Lung (tissue), 12 donors: ENCODE measurements around the gene ARHGAP9. TPM values are rescaled to one million over a fixed set of nuclear protein-coding genes. Genes with fewer than 3 reads are reported as not detected.
"Not testable (repeated sequence)": the region's sequence is repeated elsewhere in the genome, so short reads cannot be mapped to it uniquely, and the experiment has no call there.

Experiments used
- ATAC-seq: fragments of 200-7000 bp; cut with Tn5 transposase; one replicate; pipeline ENCODE4 v1.9.1; 2020; ENCODE audit warnings: moderate number of reproducible peaks; ENCODE audit not compliant: insufficient read depth, low FRiP score
- DNase-seq, 3 donors: peaks; one replicate each; pipeline ENCODE4 v3.0.0-alpha.2; 2013 to 2017
- H3K27ac ChIP-seq, 2 donors: one replicate each; pipeline ENCODE4 v1.5.1; 2013; ENCODE audit warnings: mild to moderate bottlenecking in 2 of 2, moderate library complexity in 2 of 2, control low read depth in 1 of 2, inconsistent platforms in 1 of 2, low read depth in 1 of 2, low read length in 1 of 2
- H3K27me3 ChIP-seq, 3 donors: one replicate each; pipeline ENCODE4 v1.5.1; 2013; ENCODE audit warnings: low read length in 2 of 3; ENCODE audit not compliant: control insufficient read depth in 3 of 3, insufficient read depth in 3 of 3
- H3K36me3 ChIP-seq, 4 donors: one replicate each; pipeline ENCODE4 v1.5.1; 2013; ENCODE audit warnings: low read length in 4 of 4, mild to moderate bottlenecking in 1 of 4, moderate library complexity in 1 of 4; ENCODE audit not compliant: control insufficient read depth in 4 of 4, insufficient read depth in 4 of 4
- H3K4me1 ChIP-seq, 5 donors: one replicate each; pipeline ENCODE4 v1.5.1; 2013; ENCODE audit warnings: low read length in 5 of 5, mild to moderate bottlenecking in 2 of 5, moderate library complexity in 1 of 5; ENCODE audit not compliant: control insufficient read depth in 5 of 5, insufficient read depth in 5 of 5
- H3K4me3 ChIP-seq: one replicate; pipeline ENCODE4 v1.5.1; 2013; ENCODE audit warnings: mild to moderate bottlenecking, control low read depth, moderate library complexity
- H3K9ac ChIP-seq, 2 donors: one replicate each; pipeline ENCODE4 v1.5.1; 2013; ENCODE audit warnings: low read length in 2 of 2, control low read depth in 1 of 2; ENCODE audit not compliant: insufficient read depth in 1 of 2
- H3K9me3 ChIP-seq, 4 donors: one replicate each; pipeline ENCODE4 v1.5.1; 2013; ENCODE audit warnings: low read length in 3 of 4, mild to moderate bottlenecking in 1 of 4, moderate library complexity in 1 of 4; ENCODE audit not compliant: control insufficient read depth in 4 of 4, insufficient read depth in 3 of 4
- WGBS, 2 donors: extraction: QIAGEN DNeasy Blood & Tissue Kit; methylation state at CpG; one replicate each; pipeline ENCODE4 v1.1.7; 2013; 5-methylcytosine and 5-hydroxymethylcytosine counted together
- polyA plus RNA-seq, 2 donors: library from polyadenylated mRNA; stranded (reverse); fragments of 200-250 nt; gene quantifications; one replicate each; pipeline ENCODE4 v1.2.1, GENCODE V29; 2013
- total RNA-seq, 2 donors: library from RNA; depleted of rRNA in 1 of 2; stranded (reverse); fragments of >200 nt in 1 of 2; gene quantifications; one replicate each; pipeline ENCODE4 v1.2.1, GENCODE V29; 2014 to 2021
- TF ChIP-seq, protein P1 (sequence below): IDR thresholded peaks from 2 replicates; pipeline ENCODE4 v1.5.1; 2012; ENCODE audit warnings: mild to moderate bottlenecking; ENCODE audit errors: control extremely low read depth, extremely low read depth
- donor health status: control.
- donor health status: control.
- donor health status: Bipolar disorder and iron deficiency.
- donor health status: healthy.
- donor health status: DM: yes; HTN: yes; CAD: no.

Gene ARHGAP9
- total and polyA plus RNA-seq, 4 donors, result 14.7 to 62.1 (median 33.1) TPM

DNA sequence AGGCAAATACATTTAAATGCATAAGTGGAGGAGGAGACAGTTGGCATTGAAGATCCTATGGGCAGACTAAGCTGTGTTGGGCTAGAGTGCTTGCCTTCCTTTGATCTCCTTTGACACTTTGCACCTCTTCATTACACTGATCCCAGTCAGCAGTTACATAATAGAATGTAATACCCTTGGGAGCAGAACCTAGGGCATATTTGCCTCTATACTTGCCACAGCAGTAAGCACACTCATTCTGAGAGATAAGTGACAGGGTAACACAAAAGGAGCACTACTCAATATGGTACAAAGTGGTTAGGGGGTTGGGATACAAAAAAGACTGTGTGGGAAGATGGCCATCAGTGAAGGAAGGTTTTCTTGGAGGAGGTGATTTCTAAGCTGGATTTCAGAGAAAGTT is 17.2 kb upstream of the ARHGAP9 start:
- Histone ChIP-seq H3K27ac (no peak overlapping the region), H3K36me3 (peaks cover 16 to 45% (median 34%) of the 10 kb centered on the region in 4 donors), H3K4me3 (no peak overlapping the region), H3K27me3 (no peaks in the 10 kb centered on the region), H3K9ac (no peak overlapping the region), H3K9me3 (peaks cover 0 to 2% (median 0%) of the 10 kb centered on the region in 4 donors), H3K4me1 (no peaks in the 10 kb centered on the region)
- ATAC-seq (no peak), DNase-seq (no peak)
- TF ChIP-seq, protein P1, sequence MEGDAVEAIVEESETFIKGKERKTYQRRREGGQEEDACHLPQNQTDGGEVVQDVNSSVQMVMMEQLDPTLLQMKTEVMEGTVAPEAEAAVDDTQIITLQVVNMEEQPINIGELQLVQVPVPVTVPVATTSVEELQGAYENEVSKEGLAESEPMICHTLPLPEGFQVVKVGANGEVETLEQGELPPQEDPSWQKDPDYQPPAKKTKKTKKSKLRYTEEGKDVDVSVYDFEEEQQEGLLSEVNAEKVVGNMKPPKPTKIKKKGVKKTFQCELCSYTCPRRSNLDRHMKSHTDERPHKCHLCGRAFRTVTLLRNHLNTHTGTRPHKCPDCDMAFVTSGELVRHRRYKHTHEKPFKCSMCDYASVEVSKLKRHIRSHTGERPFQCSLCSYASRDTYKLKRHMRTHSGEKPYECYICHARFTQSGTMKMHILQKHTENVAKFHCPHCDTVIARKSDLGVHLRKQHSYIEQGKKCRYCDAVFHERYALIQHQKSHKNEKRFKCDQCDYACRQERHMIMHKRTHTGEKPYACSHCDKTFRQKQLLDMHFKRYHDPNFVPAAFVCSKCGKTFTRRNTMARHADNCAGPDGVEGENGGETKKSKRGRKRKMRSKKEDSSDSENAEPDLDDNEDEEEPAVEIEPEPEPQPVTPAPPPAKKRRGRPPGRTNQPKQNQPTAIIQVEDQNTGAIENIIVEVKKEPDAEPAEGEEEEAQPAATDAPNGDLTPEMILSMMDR, result no peak

DNA sequence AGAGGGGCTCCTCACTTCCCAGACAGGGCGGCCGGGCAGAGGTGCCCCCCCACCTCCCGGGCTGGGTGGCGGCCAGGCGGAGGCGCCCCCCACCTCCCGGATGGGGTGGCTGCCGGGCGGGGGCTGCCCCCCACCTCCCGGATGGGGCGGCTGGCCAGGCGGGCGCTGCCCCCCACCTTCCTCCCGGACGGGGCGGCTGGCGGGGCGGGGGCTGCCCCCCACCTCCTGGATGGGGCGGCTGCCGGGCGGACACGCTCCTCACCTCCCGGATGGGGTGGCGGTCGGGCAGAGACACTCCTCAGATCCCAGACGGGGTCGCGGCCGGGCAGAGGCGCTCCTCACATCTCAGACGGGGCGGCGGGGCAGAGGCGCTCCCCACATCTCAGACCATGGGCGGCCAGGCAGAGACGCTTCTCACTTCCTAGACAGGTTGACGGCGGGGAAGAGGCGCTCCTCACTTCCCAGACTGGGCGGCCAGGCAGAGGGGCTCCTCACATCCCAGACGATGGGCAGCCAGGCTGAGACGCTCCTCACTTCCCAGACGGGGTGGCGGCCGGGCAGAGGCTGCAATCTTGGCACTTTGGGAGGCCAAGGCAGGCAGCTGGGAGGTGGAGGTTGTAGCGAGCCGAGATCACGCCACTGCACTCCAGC is 15.5 kb upstream of the ARHGAP9 start:
- not testable (repeated sequence) for H3K27me3 ChIP-seq, H3K27ac ChIP-seq, H3K9ac ChIP-seq, H3K4me1 ChIP-seq, ATAC-seq, DNase-seq, H3K9me3 ChIP-seq, H3K4me3 ChIP-seq
- peaks cover 16 to 43% (median 30%) of the 10 kb centered on the region in 4 donors for H3K36me3 ChIP-seq
- WGBS, 2 donors, result 97 to 98% methylated on average over 37 to 45 of the region's 48 CpGs

DNA sequence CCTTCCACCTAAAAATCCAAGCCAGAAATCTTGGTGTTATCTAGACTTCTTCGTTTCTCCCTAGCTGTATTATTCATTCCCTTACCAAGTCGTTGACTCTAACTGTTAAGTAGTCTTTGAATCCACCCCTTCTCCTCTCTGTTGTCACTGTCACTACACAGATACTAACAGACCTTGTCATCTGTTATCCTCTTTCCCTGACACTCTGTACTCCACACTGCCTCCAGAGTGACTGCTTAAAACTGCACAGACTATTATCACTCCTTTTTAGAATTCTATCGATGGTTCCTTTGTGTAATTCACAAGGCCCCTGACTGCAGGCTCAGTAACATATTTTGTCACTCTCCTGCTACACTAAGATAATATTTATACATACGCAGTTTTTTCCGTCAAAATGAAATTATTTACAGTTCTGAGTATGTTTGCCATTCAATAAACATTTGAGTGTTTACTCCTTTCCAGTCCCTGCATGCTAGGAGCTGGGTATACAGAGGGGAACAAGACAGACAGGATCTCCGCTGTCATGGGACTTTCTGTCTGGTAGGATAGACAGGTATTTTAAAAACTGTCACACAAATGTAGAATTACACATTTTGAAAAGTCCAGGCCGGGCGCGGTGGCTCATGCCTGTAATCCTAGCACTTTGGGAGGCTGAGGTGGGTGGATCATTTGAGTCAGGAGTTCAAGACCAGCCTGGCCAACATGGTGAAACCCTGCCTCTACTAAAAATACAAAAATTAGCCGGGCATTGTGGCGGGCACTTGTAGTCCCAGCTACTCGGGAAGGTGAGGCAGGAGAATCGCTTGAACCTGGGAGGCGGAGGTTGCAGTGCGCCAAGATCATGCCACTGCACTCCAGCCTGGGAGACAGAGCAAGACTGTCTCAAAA is 12.0 kb upstream of the ARHGAP9 start:
- no peak overlapping the region for H3K4me3 ChIP-seq
- 93% methylated on average over 15 of the region's 15 CpGs for WGBS, 2 donors
- H3K27me3 ChIP-seq, result no peaks in the 10 kb centered on the region
- no peak overlapping the region for H3K9ac ChIP-seq
- H3K9me3 ChIP-seq, result no peaks in the 10 kb centered on the region
- ATAC-seq (no peak), DNase-seq (no peak)
- no peak overlapping the region for H3K27ac ChIP-seq
- H3K4me1 ChIP-seq, result peaks cover 0 to 10% (median 7%) of the 10 kb centered on the region in 5 donors
- peaks cover 17 to 34% (median 29%) of the 10 kb centered on the region in 4 donors for H3K36me3 ChIP-seq
- TF ChIP-seq, protein P1, result no peak

DNA sequence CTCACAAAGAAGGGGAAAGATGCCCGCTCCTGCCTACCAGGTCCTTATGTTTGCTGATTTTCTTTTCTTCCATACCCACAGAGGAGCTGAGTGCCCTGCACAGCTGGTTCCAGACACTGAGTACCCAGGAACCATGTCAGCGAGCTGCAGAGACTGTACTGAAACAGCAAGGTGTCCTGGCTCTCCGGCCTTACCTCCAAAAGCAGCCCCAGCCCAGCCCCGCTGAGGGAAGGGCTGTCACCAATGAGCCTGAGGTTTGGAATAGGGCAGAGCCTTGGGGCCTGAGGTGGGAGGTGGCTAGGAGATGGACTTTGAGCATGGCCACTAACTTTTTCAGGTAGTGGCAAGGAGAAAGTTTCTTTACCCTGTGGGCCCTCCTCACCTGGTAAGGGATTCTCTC is 10.5 kb upstream of the ARHGAP9 start:
- TF ChIP-seq, protein P1, result no peak
- DNase-seq, result no peak
- H3K27ac ChIP-seq, result no peak overlapping the region
- peaks cover 17 to 29% (median 27%) of the 10 kb centered on the region in 4 donors for H3K36me3 ChIP-seq
- H3K4me1 ChIP-seq, result peaks cover 0 to 10% (median 7%) of the 10 kb centered on the region in 5 donors
- H3K27me3 ChIP-seq, result no peaks in the 10 kb centered on the region
- no peak overlapping the region for H3K4me3 ChIP-seq
- H3K9me3 ChIP-seq, result no peaks in the 10 kb centered on the region
- 96 to 98% methylated on average over 4 of the region's 4 CpGs for WGBS, 2 donors
- no peak overlapping the region for H3K9ac ChIP-seq
- ATAC-seq, result no peak
